Keratinocyte (primary cell): ENCODE results near the gene LAMA4. TPM values are rescaled to one million over a fixed set of nuclear protein-coding genes. Genes with fewer than 3 reads are reported as not detected.

ENCODE experiments used
- DNase-seq: peaks from one replicate; pipeline ENCODE4 v3.0.0-alpha.2; 2011; ENCODE audit warnings: low read depth, missing footprints, low spot score
- FAIRE-seq: peaks from 2 replicates; lab custom pipeline; 2011; peaks lifted over from hg19 to GRCh38; lab: Jason Lieb, UNC
- H2AFZ ChIP-seq: 2 replicates; pipeline ENCODE4 v1.6.0; 2012; ENCODE audit warnings: low read length, control low read depth, inconsistent platforms; ENCODE audit not compliant: control insufficient read depth
- H3K27ac ChIP-seq: 2 replicates; pipeline ENCODE4 v1.5.1; 2011; ENCODE audit warnings: low read length; ENCODE audit not compliant: control insufficient read depth, insufficient read depth
- H3K27me3 ChIP-seq: 3 replicates; pipeline ENCODE4 v1.6.0; 2011; ENCODE audit warnings: low read length; ENCODE audit not compliant: control insufficient read depth, insufficient read depth; ENCODE audit errors: extremely low read depth
- H3K36me3 ChIP-seq, 2 experiments: 2 replicates in 1 of 2; 3 replicates in 1 of 2; pipeline ENCODE4 v1.5.1; 2011; ENCODE audit warnings: low read length in 2 of 2, mild to moderate bottlenecking in 1 of 2; ENCODE audit not compliant: control insufficient read depth in 2 of 2, insufficient read depth in 2 of 2; ENCODE audit errors: extremely low read depth in 1 of 2
- H3K4me1 ChIP-seq: 3 replicates; pipeline ENCODE4 v1.5.1; 2011; ENCODE audit warnings: low read length; ENCODE audit not compliant: control insufficient read depth, insufficient read depth; ENCODE audit errors: extremely low read depth
- H3K4me2 ChIP-seq: 3 replicates; pipeline ENCODE4 v1.6.0; 2011; ENCODE audit warnings: low read depth, low read length; ENCODE audit not compliant: control insufficient read depth, insufficient read depth; ENCODE audit errors: extremely low read depth
- H3K4me3 ChIP-seq, 3 experiments: fragments of 200-600 bp in 1 of 3; sonication (generic) in 1 of 3; 2 replicates in 2 of 3; 3 replicates in 1 of 3; pipeline ENCODE4 v1.5.1; 2011 to 2016; ENCODE audit warnings: low read length in 3 of 3, mild to moderate bottlenecking in 3 of 3, control low read depth in 2 of 3, inconsistent platforms in 1 of 3, low read depth in 1 of 3, mixed read lengths in 1 of 3, mixed run types in 1 of 3, moderate library complexity in 1 of 3; ENCODE audit not compliant: control insufficient read depth in 2 of 3, insufficient read depth in 2 of 3; ENCODE audit errors: extremely low read depth in 1 of 3
- H3K79me2 ChIP-seq: 2 replicates; pipeline ENCODE4 v1.6.0; 2012; ENCODE audit warnings: low read length; ENCODE audit not compliant: control insufficient read depth, insufficient read depth
- H3K9ac ChIP-seq: 3 replicates; pipeline ENCODE4 v1.6.0; 2011; ENCODE audit warnings: low read length; ENCODE audit not compliant: control insufficient read depth, insufficient read depth; ENCODE audit errors: extremely low read depth
- H3K9me1 ChIP-seq: 3 replicates; pipeline ENCODE4 v1.6.0; 2011; ENCODE audit warnings: low read length; ENCODE audit not compliant: control insufficient read depth, insufficient read depth; ENCODE audit errors: extremely low read depth
- H3K9me3 ChIP-seq: 2 replicates; pipeline ENCODE4 v1.5.1; 2012; ENCODE audit warnings: low read depth, low read length; ENCODE audit not compliant: control insufficient read depth
- H4K20me1 ChIP-seq: 3 replicates; pipeline ENCODE4 v1.6.0; 2011; ENCODE audit warnings: low read length; ENCODE audit not compliant: control insufficient read depth, insufficient read depth; ENCODE audit errors: extremely low read depth
- CTCF ChIP-seq, 3 experiments: IDR thresholded peaks in 1 of 3; conservative IDR thresholded peaks in 1 of 3; optimal IDR thresholded peaks in 1 of 3; 2 replicates in 2 of 3; 3 replicates in 1 of 3; pipeline versions ENCODE3 to v1.5.1; 2011; ENCODE audit warnings: low read length in 3 of 3, mild to moderate bottlenecking in 3 of 3, moderate library complexity in 2 of 3, control low read depth in 1 of 3, inconsistent platforms in 1 of 3; ENCODE audit not compliant: insufficient read depth in 2 of 3; ENCODE audit errors: extremely low read depth in 1 of 3
- EZH2 ChIP-seq: IDR thresholded peaks from one replicate; pipeline ENCODE4 v1.6.1; 2012; ENCODE audit warnings: inconsistent platforms, mild to moderate bottlenecking, low read length, moderate library complexity
- dilution Hi-C: fragments of 300-500 bp; cut with MboI; formaldehyde crosslinking; loops from one replicate; pipeline ENCODE4 v1.7.0; 2020; ENCODE audit warnings: low sequenced_read_pairs; ENCODE audit not compliant: extremely low pct_ligation_motif_present
- polyA plus RNA-seq, 5 experiments: library from polyadenylated mRNA; depleted of rRNA in 3 of 5; stranded (reverse) in 3 of 5; stranded (forward) in 1 of 5; unstranded in 1 of 5; fragments of >200 nt; gene quantifications; 1 replicate in 1 of 5; 2 replicates in 3 of 5; 3 replicates in 1 of 5; pipeline versions ENCODE4 v1.2.1 to v1.2.3, GENCODE V29; 2011 to 2012; ENCODE audit warnings: missing spikeins in 2 of 5, low read depth in 1 of 5, low replicate concordance in 1 of 5

The LAMA4 gene
- polyA plus RNA-seq, 1 donor (not counting 4 experiments of a cell fraction or from before 2014, with no cell fraction given): 0.12 TPM

- H3K27me3 ChIP-seq: no peaks in the 10 kb centered on the region
- H3K27ac ChIP-seq: no peak overlapping the region
- no peak for FAIRE-seq
- H2AFZ ChIP-seq: no peak overlapping the region
- no peaks in the 10 kb centered on the region for H3K79me2 ChIP-seq
- dilution Hi-C loops: no loop called here
- no peak for DNase-seq
- TF ChIP-seq EZH2 (no peak), CTCF (optimal IDR thresholded peaks at IDR 0.05 in 1 of 3, IDR thresholded peaks at IDR 0.05 in 1 of 3, conservative IDR thresholded peaks at IDR 0.05 in 1 of 3; ENCODE audit: extremely low read depth in 1 of 3, insufficient read depth in 2 of 3, low read length in 3 of 3) (no peak)
- H3K9me1 ChIP-seq: no peaks in the 10 kb centered on the region
- H3K9ac ChIP-seq: no peak overlapping the region
- H3K4me1 ChIP-seq: no peaks in the 10 kb centered on the region
- no peaks in the 10 kb centered on the region for H3K36me3 ChIP-seq
- H3K4me2 ChIP-seq: no peak overlapping the region
- no peaks in the 10 kb centered on the region for H4K20me1 ChIP-seq
- no peak overlapping the region for H3K4me3 ChIP-seq
- no peaks in the 10 kb centered on the region for H3K9me3 ChIP-seq
These were observed 59.2 kb downstream of the LAMA4 start for GRCh38 chr6:112195166-112195565.

DNA sequence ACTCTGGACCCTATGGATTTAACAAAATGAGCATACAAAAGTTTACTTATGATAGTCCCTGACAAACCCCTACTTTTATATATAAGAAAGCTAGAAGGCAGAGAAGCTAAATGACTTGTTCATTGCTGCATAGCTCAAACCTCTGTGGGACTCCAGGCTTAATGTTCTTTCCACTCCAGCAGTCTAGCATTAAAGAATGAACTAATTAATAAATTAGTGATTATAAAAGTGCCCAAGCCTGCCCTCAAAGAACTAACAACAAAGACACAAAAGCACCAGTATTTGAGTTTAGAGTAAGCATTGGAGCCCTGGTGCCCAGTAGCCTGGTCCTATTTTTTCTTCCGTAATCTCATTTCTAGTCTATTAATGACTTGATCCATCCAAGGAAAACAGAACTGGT, 59.9 kb downstream of the LAMA4 start:
- H3K79me2 ChIP-seq: no peaks in the 10 kb centered on the region
- DNase-seq: no peak
- FAIRE-seq: no peak
- H4K20me1 ChIP-seq: no peaks in the 10 kb centered on the region
- no peaks in the 10 kb centered on the region for H3K9me3 ChIP-seq
- dilution Hi-C loops: no loop called here
- no peak overlapping the region for H2AFZ ChIP-seq
- H3K4me1 ChIP-seq: no peaks in the 10 kb centered on the region
- no peaks in the 10 kb centered on the region for H3K36me3 ChIP-seq
- no peak overlapping the region for H3K4me2 ChIP-seq
- H3K9ac ChIP-seq: no peak overlapping the region
- H3K27ac ChIP-seq: no peak overlapping the region
- no peaks in the 10 kb centered on the region for H3K9me1 ChIP-seq
- H3K4me3 ChIP-seq: no peak overlapping the region
- no peaks in the 10 kb centered on the region for H3K27me3 ChIP-seq
- TF ChIP-seq CTCF (optimal IDR thresholded peaks at IDR 0.05 in 1 of 3, IDR thresholded peaks at IDR 0.05 in 1 of 3, conservative IDR thresholded peaks at IDR 0.05 in 1 of 3; ENCODE audit: extremely low read depth in 1 of 3, insufficient read depth in 2 of 3, low read length in 3 of 3): no peak
